ENCODE measurements around the gene IGF2R.

- TF ChIP-seq CTCF (IDR thresholded peaks at IDR 0.05), result no peak
- TF ChIP-seq CREB1 (CRISPR knock-in tag; IDR thresholded peaks at IDR 0.05), result no peak
- no peak for TF ChIP-seq EMX1 (CRISPR knock-in tag; IDR thresholded peaks at IDR 0.05)
- no peak for TF ChIP-seq TEAD4 (CRISPR knock-in tag; IDR thresholded peaks at IDR 0.05)
- no peak for TF ChIP-seq ZBTB21 (CRISPR knock-in tag; IDR thresholded peaks at IDR 0.05; ENCODE audit: borderline replicate concordance)
- no peak for TF ChIP-seq CDX4 (CRISPR knock-in tag; IDR thresholded peaks at IDR 0.05; ENCODE audit: borderline replicate concordance)
- TF ChIP-seq STAT6 (CRISPR knock-in tag; conservative IDR thresholded peaks at IDR 0.05; ENCODE audit: low read depth), result no peak
- TF ChIP-seq MAX (CRISPR knock-in tag; IDR thresholded peaks at IDR 0.05), result no peak
- no peak for TF ChIP-seq SP1 (CRISPR knock-in tag; conservative IDR thresholded peaks at IDR 0.05)
- no peak for TF ChIP-seq ZNF121 (CRISPR knock-in tag; IDR thresholded peaks at IDR 0.05)
These were observed 80.5 kb downstream of the IGF2R start for GRCh38 chr6:160049346-160049745.
